Measurements from ENCODE around the gene RABL2A.
"Not testable (repeated sequence)": the region's sequence is repeated elsewhere in the genome, so short reads cannot be mapped to it uniquely, and the experiment has no call there.

The RABL2A gene

GRCh38 chr2:113606036-113606435, 21.0 kb upstream of the RABL2A start:
- not testable (repeated sequence) for DNase-seq

GRCh38 chr2:113609822-113610221, 17.2 kb upstream of the RABL2A start:
- DNase-seq: not testable (repeated sequence)

- not testable (repeated sequence) for DNase-seq
Observed at GRCh38 chr2:113621002-113621401, 6.1 kb upstream of the RABL2A start.

GRCh38 chr2:113625906-113626305, 1.2 kb upstream of the RABL2A start:
- not testable (repeated sequence) for DNase-seq

- not testable (repeated sequence) for DNase-seq
Observed at GRCh38 chr2:113632849-113633345, 5.8 kb downstream of the RABL2A start.

GRCh38 chr2:113635358-113635757, 8.3 kb downstream of the RABL2A start:
- DNase-seq: not testable (repeated sequence)

GRCh38 chr2:113636226-113636625, 9.2 kb downstream of the RABL2A start:
- DNase-seq: not testable (repeated sequence)

GRCh38 chr2:113638084-113638483, 11.0 kb downstream of the RABL2A start:
- DNase-seq: not testable (repeated sequence)

GRCh38 chr2:113646217-113646616, 19.2 kb downstream of the RABL2A start:
- not testable (repeated sequence) for DNase-seq

GRCh38 chr2:113650834-113651815, 24.1 kb downstream of the RABL2A start:
- DNase-seq: not testable (repeated sequence)

GRCh38 chr2:113652599-113652998, 25.5 kb downstream of the RABL2A start:
- not testable (repeated sequence) for DNase-seq

GRCh38 chr2:113656031-113656624, 29.1 kb downstream of the RABL2A start:
- DNase-seq: not testable (repeated sequence)

- DNase-seq: not testable (repeated sequence)
Observed at GRCh38 chr2:113657735-113658134, 30.7 kb downstream of the RABL2A start.

- DNase-seq: not testable (repeated sequence)
Observed at GRCh38 chr2:113663285-113664060, 36.4 kb downstream of the RABL2A start.

GRCh38 chr2:113664761-113665533, 37.9 kb downstream of the RABL2A start:
- not testable (repeated sequence) for DNase-seq

- not testable (repeated sequence) for DNase-seq
Observed at GRCh38 chr2:113669013-113669412, 41.9 kb downstream of the RABL2A start.

- DNase-seq: no peak
Observed at GRCh38 chr2:113672326-113672932, 45.4 kb downstream of the RABL2A start.

GRCh38 chr2:113675875-113676274, 48.8 kb downstream of the RABL2A start:
- no peak for DNase-seq

- no peak for DNase-seq
Observed at GRCh38 chr2:113676623-113677266, 49.7 kb downstream of the RABL2A start.

- no peak for DNase-seq
Observed at GRCh38 chr2:113677330-113677729, 50.3 kb downstream of the RABL2A start.

All from right kidney (tissue), 1 donor.